GOT3 (cell line): ENCODE measurements around the gene CPTP.

Source experiments
- DNase-seq: peaks from one replicate; lab custom pipeline; 2025; ENCODE audit warnings: mixed read lengths; lab: John Stamatoyannopoulos, UW

CPTP gene

GRCh38 chr1:1351511-1352427 lies 27.2 kb downstream of the CPTP start:
- DNase-seq = no peak

DNA sequence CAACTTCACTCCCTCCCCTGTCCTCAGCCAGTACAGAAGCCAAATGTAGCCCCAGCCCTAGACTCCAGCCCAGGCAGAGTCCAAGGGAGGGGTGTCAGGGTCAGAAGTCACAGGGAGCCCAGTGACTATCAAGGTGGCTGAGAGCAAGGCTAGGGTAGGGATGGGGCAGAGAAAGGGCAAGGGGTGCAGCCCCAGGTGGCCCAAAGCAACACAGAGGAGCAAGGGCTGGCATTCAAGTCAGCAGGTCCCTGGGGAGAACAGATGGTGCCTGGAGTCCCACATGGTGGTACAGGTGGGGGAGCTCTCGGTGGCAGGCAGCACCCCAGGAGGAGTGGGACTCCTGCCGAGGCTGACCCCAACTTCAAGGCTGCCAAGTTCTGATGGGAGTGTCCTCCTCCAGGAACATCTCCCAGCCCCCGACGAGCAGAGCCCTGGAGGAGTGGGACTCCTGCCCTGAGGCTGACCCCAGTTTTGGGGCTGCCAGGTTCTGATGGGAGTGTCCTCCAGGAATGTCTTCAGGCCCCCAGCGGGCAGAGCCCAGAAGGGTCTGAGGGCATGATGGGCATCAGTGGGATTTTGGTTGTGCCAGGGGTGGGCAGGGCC lies 28.3 kb downstream of the CPTP start:
- DNase-seq = no peak

DNA sequence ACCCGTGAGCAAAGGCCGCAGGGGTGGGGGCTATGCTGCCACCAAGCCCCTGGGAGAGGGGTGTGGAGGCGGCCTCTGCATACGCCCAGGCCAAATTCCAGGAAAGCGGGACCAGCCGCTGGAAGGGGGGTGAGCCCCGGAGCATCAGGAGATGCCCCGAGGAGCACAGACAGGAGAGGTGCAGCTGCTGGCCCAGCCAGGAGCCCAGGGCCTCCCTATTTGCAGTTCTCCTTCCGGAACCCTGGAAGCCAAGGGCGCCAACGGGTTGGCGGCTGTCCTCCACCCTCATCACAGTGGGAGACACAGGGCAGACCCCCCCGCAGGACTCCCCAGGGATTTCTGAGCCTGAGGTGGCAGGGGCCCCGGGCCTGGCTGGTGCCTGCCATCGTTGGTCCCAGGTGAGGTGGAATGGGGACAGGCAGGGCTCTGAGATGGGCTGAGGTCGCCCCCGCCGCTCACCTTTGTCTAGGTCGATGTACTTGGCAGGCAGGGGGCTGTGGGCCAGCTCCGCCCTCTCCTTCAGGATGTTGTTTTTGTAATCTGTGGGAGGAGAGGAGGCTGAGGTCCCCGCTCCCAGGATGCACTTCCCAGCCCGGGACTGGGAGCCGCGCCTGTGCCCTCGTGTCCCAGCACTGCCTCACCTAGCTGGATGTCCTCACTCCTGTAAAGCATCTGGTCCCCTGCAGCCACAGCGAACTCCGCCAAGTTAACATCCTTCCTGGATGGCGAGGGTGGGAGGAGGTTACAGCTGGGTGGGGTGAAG lies 29.0 kb downstream of the CPTP start:
- no peak for DNase-seq

- DNase-seq = no peak
Measured at GRCh38 chr1:1354271-1355247, 30.0 kb downstream of the CPTP start.

DNA sequence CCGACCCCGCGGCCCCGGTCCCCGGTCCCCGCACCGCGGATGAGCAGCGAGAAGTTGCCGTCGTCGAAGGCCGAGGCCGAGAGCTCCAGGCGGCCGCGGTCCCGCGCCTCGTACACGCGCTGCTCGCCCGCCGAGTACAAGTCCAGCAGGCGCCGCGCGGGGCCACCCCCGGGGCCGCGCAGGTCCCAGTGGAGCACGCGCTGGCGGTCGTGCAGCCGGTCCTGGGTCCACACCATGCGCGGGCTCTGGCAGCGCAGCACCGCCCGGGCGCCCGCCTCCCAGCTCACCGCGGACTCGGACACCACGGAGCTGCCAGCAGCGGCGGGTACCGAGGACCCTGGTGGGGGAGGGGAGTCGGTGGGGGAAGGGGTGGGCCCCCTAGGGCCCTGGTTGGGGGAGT lies 30.8 kb downstream of the CPTP start:
- DNase-seq = no peak

GRCh38 chr1:1356166-1356795 lies 31.7 kb downstream of the CPTP start:
- DNase-seq = no peak

DNA sequence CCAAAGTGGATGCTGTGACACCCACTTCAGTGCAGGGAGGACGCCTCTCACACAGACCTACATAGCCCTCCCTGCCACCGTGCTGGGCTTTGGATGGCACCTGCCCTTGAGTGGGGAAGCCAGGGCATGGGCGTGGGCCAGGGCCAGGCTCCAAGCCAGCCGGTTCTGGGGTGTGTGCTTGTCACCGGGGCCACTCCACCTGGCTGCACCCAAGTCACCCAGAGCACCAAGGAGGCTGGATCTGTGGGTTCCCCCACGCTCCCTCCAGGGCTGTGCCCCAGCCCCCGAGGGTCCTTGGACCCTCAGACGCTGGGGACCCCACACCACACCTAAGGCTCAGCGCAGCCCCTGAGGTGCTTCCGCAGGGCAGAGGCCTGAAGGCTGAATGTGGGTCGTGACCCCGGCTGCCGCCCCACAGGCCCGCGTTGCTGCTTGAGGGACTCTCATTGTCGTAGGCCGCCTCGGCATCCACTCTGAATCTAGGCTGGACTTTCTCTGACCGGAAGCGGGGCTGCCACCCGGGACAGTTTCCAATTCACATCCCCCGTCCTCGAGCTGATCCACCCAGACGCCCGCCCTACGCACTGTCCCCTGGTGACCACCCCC lies 32.3 kb downstream of the CPTP start:
- DNase-seq = no peak

DNA sequence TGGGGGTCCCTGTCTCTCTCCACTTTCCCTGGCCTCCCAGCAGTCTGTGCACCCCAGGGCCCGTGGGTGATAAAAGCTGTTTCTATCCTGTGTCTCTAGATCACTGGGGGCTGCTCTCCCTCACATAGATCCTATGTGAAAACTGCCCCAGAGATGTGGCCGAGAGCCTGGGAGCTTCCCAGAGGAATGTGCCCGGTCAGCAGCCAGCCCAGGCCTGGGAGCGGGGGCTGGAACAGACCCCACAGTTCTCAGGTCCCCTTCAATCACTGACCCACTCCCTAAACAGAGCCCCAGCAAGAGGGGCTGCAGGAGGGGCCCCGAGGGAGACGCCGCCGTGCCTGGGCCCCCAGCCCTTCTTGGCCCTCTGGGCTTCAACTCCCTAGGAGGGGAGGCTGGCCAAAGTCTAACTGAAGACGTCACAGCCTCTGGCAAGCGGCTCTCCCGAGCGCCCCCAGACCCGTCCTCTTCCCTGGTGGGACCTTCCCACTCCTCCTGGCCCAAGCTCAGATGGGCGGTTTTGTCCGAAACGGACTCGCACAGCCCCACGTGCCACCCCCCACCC lies 33.4 kb downstream of the CPTP start:
- no peak for DNase-seq

DNA sequence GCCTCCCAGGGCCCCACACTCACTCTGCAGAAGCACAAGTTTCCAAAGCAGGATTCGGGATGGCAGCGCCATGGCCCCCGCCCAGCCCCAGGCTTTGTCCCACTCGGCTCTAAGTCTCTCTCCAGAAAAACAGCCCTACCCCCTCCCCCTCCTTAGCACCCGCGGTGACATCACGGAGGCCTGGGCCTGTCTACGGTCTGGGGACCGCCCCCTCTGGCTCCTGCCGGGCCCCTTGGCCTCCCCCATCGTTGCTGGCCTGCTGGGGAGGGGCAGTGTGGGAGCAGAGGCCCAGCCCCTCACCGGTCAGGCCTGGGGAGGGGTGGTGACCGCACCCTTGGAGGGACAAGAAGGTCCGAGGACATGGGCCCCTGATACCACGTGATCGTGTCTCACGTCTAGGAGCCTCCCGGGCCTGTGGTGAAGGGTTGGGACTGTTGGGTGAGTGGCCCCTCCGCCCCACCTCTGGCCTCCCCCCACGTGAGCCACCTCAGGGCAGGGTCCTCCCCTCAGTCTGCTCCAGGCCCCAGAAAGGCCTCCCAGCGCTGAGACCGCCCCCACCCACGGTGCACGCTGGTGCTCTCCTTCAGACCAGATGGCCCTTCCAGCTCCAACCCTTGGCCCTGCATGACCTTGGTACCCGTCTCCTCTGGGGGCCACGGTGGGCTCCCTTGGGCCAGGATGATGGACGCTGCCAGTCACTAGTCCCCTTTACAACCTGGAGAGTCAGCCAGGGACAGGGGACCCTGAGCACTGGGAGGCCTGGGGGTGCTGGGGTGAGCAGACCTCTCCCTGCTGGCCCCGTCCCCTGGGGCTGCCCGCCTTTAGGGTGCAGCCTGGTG lies 34.0 kb downstream of the CPTP start, which contains the start of gene MXRA8:
Gene MXRA8 (minus strand): TSS at position 123 of the 839 bp plus-strand sequence. CDS start 51 bp downstream, at position 72.
- peak; percentile 76 for DNase-seq

- DNase-seq = no peak
Measured at GRCh38 chr1:1359308-1359663, 34.7 kb downstream of the CPTP start.

DNA sequence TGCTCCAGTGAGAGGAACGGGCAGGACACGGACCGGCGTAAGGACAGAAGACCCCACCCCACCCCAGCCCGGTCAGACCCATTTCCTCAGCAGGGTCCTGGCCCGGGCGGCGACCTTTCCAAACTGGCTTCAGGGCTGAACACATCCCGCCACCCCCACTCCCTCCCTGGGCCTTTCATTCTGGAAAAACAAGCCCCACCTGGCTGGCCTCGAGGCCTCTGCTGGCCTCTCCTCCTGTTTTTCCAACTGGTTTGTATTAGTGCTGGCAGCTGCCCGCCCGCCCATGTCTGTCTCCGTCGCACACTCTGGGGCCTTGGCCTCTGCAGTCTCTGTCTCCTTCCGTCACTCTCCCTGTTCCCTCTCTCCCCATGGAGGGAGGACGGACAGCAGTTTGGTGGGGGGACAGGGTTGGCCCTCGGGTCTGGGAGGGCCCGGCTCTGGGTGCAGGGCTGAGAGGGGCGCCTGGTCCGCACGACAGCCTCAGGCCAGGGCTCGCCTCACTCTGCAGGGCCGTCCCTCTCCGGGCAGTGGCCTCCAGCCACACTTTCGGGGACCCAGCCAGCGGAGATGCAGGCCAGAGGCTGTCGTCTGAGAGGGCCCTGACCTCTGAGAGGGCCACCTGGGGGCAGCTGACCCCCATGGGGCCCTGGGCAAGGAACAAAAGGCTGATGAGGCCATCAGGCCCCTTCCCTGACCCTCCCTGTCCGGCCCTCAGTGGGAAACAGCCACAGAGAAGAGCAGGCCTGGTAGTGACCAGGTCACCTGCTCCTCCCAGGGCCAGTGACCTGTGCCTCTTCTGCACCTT lies 35.3 kb downstream of the CPTP start:
- DNase-seq = no peak

DNA sequence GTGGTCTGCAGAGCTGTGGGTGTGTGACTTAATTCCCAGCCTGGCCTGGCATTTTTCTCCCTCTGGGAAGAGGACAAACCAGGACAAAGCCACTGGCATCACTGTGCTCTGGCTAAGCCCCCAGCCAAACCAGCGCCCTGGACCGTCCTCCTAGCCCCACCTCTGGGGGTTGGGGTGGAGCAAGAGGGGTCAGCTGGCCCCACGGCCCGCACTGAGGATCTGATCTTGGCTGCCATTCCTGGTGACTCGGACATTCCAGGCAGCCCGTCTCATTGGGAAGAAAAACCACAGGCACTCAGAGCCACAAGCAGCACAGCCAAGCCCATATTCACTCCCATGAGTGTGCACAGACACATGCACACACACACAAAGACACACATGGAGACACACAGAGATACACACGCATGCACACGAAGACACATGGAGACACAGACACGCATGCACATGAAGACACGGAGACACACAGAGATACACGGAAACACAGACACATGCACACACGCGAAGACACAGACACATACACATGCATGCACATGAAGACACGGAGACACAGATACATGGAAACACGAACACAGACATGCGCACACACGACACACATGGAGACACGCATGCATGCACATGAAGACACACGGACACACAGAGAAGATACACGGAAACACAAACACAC lies 36.0 kb downstream of the CPTP start:
- DNase-seq = peak; percentile 70

DNA sequence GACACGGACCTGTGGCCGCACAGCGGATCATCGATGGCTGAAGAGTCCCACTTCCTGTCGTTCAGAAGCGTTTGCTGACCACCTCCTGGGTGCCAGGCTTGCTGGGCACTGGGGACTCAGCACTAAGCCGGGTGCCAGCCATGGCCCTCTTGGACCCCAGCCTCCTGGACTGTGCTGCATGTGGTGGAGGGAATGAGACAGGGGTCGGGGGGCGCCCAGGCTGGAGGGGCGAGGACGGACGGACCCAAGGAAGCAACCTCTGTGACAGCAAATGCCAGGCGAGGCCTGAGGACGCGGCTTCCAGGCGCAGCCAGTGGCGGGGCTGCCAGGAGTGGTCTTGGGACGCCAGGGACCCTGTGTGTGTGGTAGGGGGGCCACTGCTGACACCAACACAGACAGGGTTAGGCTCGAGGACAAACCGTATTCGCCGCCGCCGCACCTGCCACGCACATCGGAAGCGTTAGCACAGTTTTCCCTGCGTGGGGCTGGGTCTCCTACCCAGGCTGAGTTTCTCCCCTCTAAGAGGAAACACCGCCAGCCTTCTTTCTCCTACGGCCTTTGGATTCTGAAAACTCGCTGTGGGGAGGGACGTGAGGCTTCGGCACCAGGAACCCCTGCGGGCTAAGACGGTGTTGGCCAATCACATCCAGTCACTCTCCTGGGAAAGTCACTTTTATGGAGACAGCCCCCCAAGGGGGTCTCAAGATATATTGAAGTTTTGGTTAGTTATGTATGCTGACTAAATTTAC lies 36.8 kb downstream of the CPTP start:
- DNase-seq = no peak

GRCh38 chr1:1361982-1362423 lies 37.4 kb downstream of the CPTP start:
- DNase-seq = no peak

GRCh38 chr1:1364266-1364665 lies 39.7 kb downstream of the CPTP start:
- DNase-seq = no peak

DNA sequence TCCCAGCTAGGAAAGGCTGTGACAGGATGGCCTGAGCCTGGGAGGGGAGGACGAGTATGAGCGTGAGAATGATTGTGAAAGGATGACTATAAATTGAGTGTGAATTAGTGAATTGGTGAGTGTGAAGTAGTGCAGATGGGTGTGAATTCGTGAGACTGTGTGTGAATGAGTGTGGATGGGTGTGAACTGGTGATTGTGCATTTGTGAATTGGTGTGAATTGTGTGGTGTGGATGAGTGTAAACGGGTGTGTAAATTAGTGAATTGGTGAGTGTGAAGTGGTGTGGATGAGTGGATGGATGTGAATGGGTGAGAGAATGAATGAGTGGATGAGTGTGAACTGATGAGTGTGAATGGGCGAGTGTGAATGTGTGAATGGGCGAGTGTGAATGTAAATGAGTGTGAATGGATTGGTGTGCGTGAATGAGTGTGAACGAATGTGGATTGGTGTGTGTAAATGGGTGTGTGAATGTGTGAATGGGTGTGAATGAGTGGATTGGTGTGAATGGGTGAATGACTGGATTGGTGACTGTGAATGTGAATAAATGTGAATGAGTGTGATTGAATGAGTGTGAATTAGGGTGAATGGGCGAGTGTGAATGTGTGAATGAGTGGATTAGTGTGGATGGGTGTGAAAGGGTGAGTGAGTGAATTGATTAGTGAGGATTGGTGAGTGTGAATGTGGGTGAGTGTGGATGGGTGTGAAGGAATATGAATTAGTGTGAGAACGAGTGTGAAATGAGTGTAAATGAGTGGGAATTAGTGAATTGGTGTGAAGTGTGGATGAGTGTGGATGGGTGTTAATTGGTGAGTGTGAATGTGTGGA lies 41.5 kb downstream of the CPTP start:
- DNase-seq = no peak
